GM12878 (cell line): Measurements from ENCODE around the gene TGFBR3. TPM values are rescaled to one million over a fixed set of nuclear protein-coding genes. Genes with fewer than 3 reads are reported as not detected.

Experiments used
- ATAC-seq: fragments of 200-7000 bp; cut with Tn5 transposase; 3 replicates; pipeline ENCODE4 v1.9.1; 2020; ENCODE audit warnings: mild to moderate bottlenecking, moderate library complexity
- BruUV-seq: library from RNA; stranded (reverse); fragments of 400-500 nt; replicated peaks from 2 replicates; lab custom pipeline; 2021; lab: Mats Ljungman, UMichigan
- CTCF ChIA-PET: fragments of 300-600 bp; sonication (Branson Sonifier 250); formaldehyde crosslinking; extraction: SDS; loops from one replicate; lab custom pipeline; 2021; ENCODE audit warnings: inconsistent platforms; lab: Yijun Ruan, JAX
- POLR2A ChIA-PET: fragments of 350-600 bp; formaldehyde crosslinking; extraction: SDS; loops from one replicate; lab custom pipeline; 2021; ENCODE audit warnings: inconsistent platforms; lab: Charles Lee
- RAD21 ChIA-PET: fragments of 300-600 bp; sonication (Branson Sonifier 250); formaldehyde crosslinking; loops from one replicate; lab custom pipeline; 2023; ENCODE audit warnings: antibody characterized with exemption; ENCODE audit not compliant: unreplicated experiment; lab: Charles Lee
- SMC1A ChIA-PET: fragments of 300-600 bp; sonication (Branson Sonifier 250); formaldehyde crosslinking; loops from one replicate; lab custom pipeline; 2023; ENCODE audit not compliant: unreplicated experiment, uncharacterized antibody; lab: Charles Lee
- DNase-seq: peaks from one replicate; pipeline ENCODE4 v3.0.0-alpha.2; 2011; ENCODE audit warnings: low read depth, low spot score
- FAIRE-seq: peaks from 3 replicates; lab custom pipeline; 2011; peaks lifted over from hg19 to GRCh38; lab: Jason Lieb, UNC
- H2AFZ ChIP-seq: 2 replicates; pipeline ENCODE4 v1.6.0; 2011; ENCODE audit warnings: low read depth, low read length, control low read depth; ENCODE audit not compliant: control insufficient read depth
- H3K27ac ChIP-seq: 2 replicates; pipeline ENCODE4 v1.5.1; 2011; ENCODE audit warnings: control low read depth; ENCODE audit not compliant: control insufficient read depth, insufficient read depth
- H3K27me3 ChIP-seq, 2 experiments: replicated peaks in 1 of 2; 2 replicates each; pipeline versions ENCODE4 v1.6.0 to v1.6.1; 2011; ENCODE audit warnings: low read length in 1 of 2; ENCODE audit not compliant: control insufficient read depth in 2 of 2, insufficient read depth in 2 of 2
- H3K36me3 ChIP-seq, 2 experiments: 2 replicates each; pipeline ENCODE4 v1.5.1; 2011; ENCODE audit warnings: low read length in 1 of 2; ENCODE audit not compliant: control insufficient read depth in 2 of 2, insufficient read depth in 2 of 2
- H3K4me1 ChIP-seq: 2 replicates; pipeline ENCODE4 v1.6.1; 2011; ENCODE audit warnings: mild to moderate bottlenecking, low read length, moderate library complexity, mixed read lengths; ENCODE audit not compliant: control insufficient read depth, insufficient read depth
- H3K4me2 ChIP-seq: 2 replicates; pipeline ENCODE4 v1.6.0; 2011; ENCODE audit warnings: control low read depth; ENCODE audit not compliant: control insufficient read depth, insufficient read depth
- H3K4me3 ChIP-seq: fragments of 200-600 bp; sonication (generic); 2 replicates; pipeline ENCODE4 v1.5.1; 2016
- H3K79me2 ChIP-seq: 2 replicates; pipeline ENCODE4 v1.6.0; 2011; ENCODE audit warnings: low read length; ENCODE audit not compliant: control insufficient read depth, insufficient read depth
- H3K9ac ChIP-seq: 2 replicates; pipeline ENCODE4 v1.8.0; 2011; ENCODE audit warnings: low read length, control low read depth, mixed read lengths; ENCODE audit not compliant: control insufficient read depth, insufficient read depth
- H3K9me3 ChIP-seq: replicated peaks from 3 replicates; pipeline ENCODE4 v1.5.1; 2011; ENCODE audit warnings: mild to moderate bottlenecking, low read length; ENCODE audit not compliant: control insufficient read depth, insufficient read depth
- H4K20me1 ChIP-seq: 2 replicates; pipeline ENCODE4 v1.6.0; 2011; ENCODE audit not compliant: control insufficient read depth, insufficient read depth
- BHLHE40 ChIP-seq, 2 experiments: fragments of 450-650 bp in 1 of 2; IDR thresholded peaks; 2 replicates each; pipeline ENCODE4 v1.6.1; 2011 to 2017; ENCODE audit warnings: low read depth in 2 of 2, borderline replicate concordance in 1 of 2, improper control_type of control experiment in 1 of 2, low read length in 1 of 2, mild to moderate bottlenecking in 1 of 2
- CEBPZ ChIP-seq: fragments of 150-350 bp; IDR thresholded peaks from 2 replicates; pipeline ENCODE4 v1.6.1; 2016; ENCODE audit warnings: low read depth, low read length
- EED ChIP-seq: sonication (generic); IDR thresholded peaks from 2 replicates; pipeline ENCODE4 v1.6.1; 2016; ENCODE audit warnings: antibody characterized with exemption, low read depth
- ETV6 ChIP-seq, 2 experiments: fragments of 450-650 bp in 1 of 2; IDR thresholded peaks in 1 of 2; conservative IDR thresholded peaks in 1 of 2; 2 replicates each; pipeline ENCODE4 v1.6.1; 2014; ENCODE audit warnings: antibody characterized with exemption in 1 of 2, borderline replicate concordance in 1 of 2, low read depth in 1 of 2, mild to moderate bottlenecking in 1 of 2, moderate library complexity in 1 of 2
- HDAC2 ChIP-seq: fragments of 200-600 bp; sonication (generic); IDR thresholded peaks from 2 replicates; pipeline ENCODE4 v1.6.1; 2017
- IRF3 ChIP-seq: fragments of 450-650 bp; IDR thresholded peaks from 2 replicates; pipeline ENCODE4 v1.6.1; 2014; ENCODE audit warnings: mild to moderate bottlenecking
- RAD51 ChIP-seq: fragments of 450-650 bp; IDR thresholded peaks from 2 replicates; pipeline ENCODE4 v1.6.1; 2016; ENCODE audit warnings: moderate library complexity, mild to moderate bottlenecking, inconsistent platforms
- RB1 ChIP-seq: fragments of 450-650 bp; formaldehyde crosslinking; IDR thresholded peaks from 2 replicates; pipeline ENCODE4 v1.6.1; 2017; ENCODE audit warnings: mild to moderate bottlenecking, borderline replicate concordance
- RUNX3 ChIP-seq: IDR thresholded peaks from 2 replicates; pipeline ENCODE4 v1.6.1; 2012; ENCODE audit warnings: low read length, inconsistent platforms
- TCF7 ChIP-seq: IDR thresholded peaks from 2 replicates; pipeline ENCODE4 v1.6.1; 2014; ENCODE audit warnings: antibody characterized with exemption, borderline replicate concordance
- USF2 ChIP-seq: IDR thresholded peaks from 2 replicates; pipeline ENCODE4 v1.6.1; 2011; ENCODE audit warnings: low read depth, low read length, improper control_type of control experiment, borderline replicate concordance
- WGBS: methylation state at CpG from one replicate; pipeline ENCODE4 v1.1.6; 2016; ENCODE audit warnings: low lambda C conversion rate; ENCODE audit not compliant: insufficient replicate concordance, insufficient coverage; ENCODE audit errors: missing lambda C conversion rate; 5-methylcytosine and 5-hydroxymethylcytosine counted together
- in situ Hi-C: fragments of 300-500 bp; cut with MboI; formaldehyde crosslinking; loops from 9 replicates; pipeline ENCODE4 v1.14.3; 2018; ENCODE audit warnings: mixed read lengths
- intact Hi-C: fragments of 100-400 bp; cut with micrococcal nuclease; formaldehyde crosslinking; loops from one replicate; pipeline ENCODE4 v1.14.2; 2022; ENCODE audit not compliant: unreplicated experiment
- polyA plus RNA-seq, 11 experiments: library from polyadenylated mRNA; depleted of rRNA in 4 of 11; unstranded in 6 of 11; stranded (reverse) in 5 of 11; fragments of >200 nt; fragmentation: Nextera tagmentation in 4 of 11; fragmentation: Illumina TruSeq in 1 of 11; extraction: Ambion mirVana in 4 of 11; extraction: Trizol in 1 of 11; gene quantifications; 1 replicate in 1 of 11; 2 replicates in 10 of 11; pipeline versions ENCODE4 v1.2.1 to v1.2.3, GENCODE V29; 2011 to 2016; ENCODE audit warnings: inconsistent platforms in 2 of 11, missing spikeins in 2 of 11, low read depth in 1 of 11
- total RNA-seq, 4 experiments: library from RNA; depleted of rRNA in 3 of 4; stranded (reverse); fragments of >200 nt in 3 of 4; fragmentation: Illumina TruSeq in 1 of 4; extraction: Trizol in 1 of 4; gene quantifications; 2 replicates each; pipeline versions ENCODE4 v1.2.1 to v1.2.3, GENCODE V29; 2013 to 2021

The TGFBR3 gene
- total and polyA plus RNA-seq, 10 of the 15 experiments (the other 5 are each of a cell fraction or from before 2014, with no cell fraction given): 2.7 to 16.5 (median 12.6) TPM

- 79% methylated on average over 5 of the region's 5 CpGs for WGBS
- POLR2A ChIA-PET: no interaction called here
- TF ChIP-seq RB1 (no peak), ETV6 (conservative IDR thresholded peaks at IDR 0.05 in 1 of 2, IDR thresholded peaks at IDR 0.05 in 1 of 2; ENCODE audit: borderline replicate concordance in 1 of 2, low read depth in 1 of 2) (no peak), TCF7 (no peak), RAD51 (no peak), BHLHE40 (IDR thresholded peaks at IDR 0.05; ENCODE audit: borderline replicate concordance in 1 of 2, low read depth in 2 of 2, low read length in 1 of 2) (no peak), USF2 (no peak), EED (no peak), HDAC2 (no peak), IRF3 (no peak), RUNX3 (no peak), CEBPZ (no peak)
Observed at GRCh38 chr1:91793189-91793588, 92.8 kb downstream of the TGFBR3 start.

More at GRCh38 chr1:91793189-91793588, 92.8 kb downstream of the TGFBR3 start:
- Histone ChIP-seq H4K20me1 (no peaks in the 10 kb centered on the region), H3K4me3 (no peak overlapping the region), H3K27me3 (no peaks in the 10 kb centered on the region), H3K9ac (no peak overlapping the region), H3K4me1 (no peaks in the 10 kb centered on the region), H2AFZ (no peak overlapping the region), H3K27ac (no peak overlapping the region), H3K36me3 (no peaks in the 10 kb centered on the region; a peak in 1 of 4 replicates), H3K9me3 (no peaks in the 10 kb centered on the region), H3K4me2 (no peak overlapping the region), H3K79me2 (no peaks in the 10 kb centered on the region)
- FAIRE-seq (no peak), DNase-seq (no peak), ATAC-seq (no peak)
- RAD21 ChIA-PET: no interaction called here
- intact Hi-C loops (no loop called here), in situ Hi-C loops (no loop called here)
- SMC1A ChIA-PET: no interaction called here
- CTCF ChIA-PET: interaction anchor here (1.0 kb wide), 1 partner anchor 132 kb away, joined by 3 read pairs; no protein-coding TSS in a partner anchor
- BruUV-seq: no TSS peak
